AG09309 (cell line): ENCODE results near the gene USP10.

ENCODE experiments used
- DNase-seq: peaks from one replicate; pipeline ENCODE4 v3.0.0-alpha.2; 2010; ENCODE audit warnings: low read depth
- H3K4me3 ChIP-seq: 2 replicates; pipeline ENCODE4 v1.5.1; 2011; ENCODE audit warnings: mild to moderate bottlenecking, low read depth, low read length, moderate library complexity; ENCODE audit not compliant: control insufficient read depth
- CTCF ChIP-seq: IDR thresholded peaks from 2 replicates; pipeline ENCODE4 v1.5.1; 2011; ENCODE audit warnings: mild to moderate bottlenecking, low read depth, low read length, inconsistent platforms; ENCODE audit not compliant: insufficient read depth, control insufficient read depth; ENCODE audit errors: missing control alignments

USP10 gene

GRCh38 chr16:84788920-84789391 is 89.2 kb downstream of the USP10 start:
- TF ChIP-seq CTCF: no peak
- DNase-seq: peak; percentile 94
- H3K4me3 ChIP-seq: no peak overlapping the region

GRCh38 chr16:84789431-84789830 is 89.6 kb downstream of the USP10 start:
- DNase-seq: no peak
- no peak overlapping the region; the same call in 1 of the 2 replicates for H3K4me3 ChIP-seq
- TF ChIP-seq CTCF: no peak

- H3K4me3 ChIP-seq: no peak overlapping the region
- no peak for DNase-seq
- TF ChIP-seq CTCF: no peak
Observed at GRCh38 chr16:84790301-84790700, 90.5 kb downstream of the USP10 start.

- no peak for TF ChIP-seq CTCF
- peak; percentile 72 for DNase-seq
Observed at GRCh38 chr16:84791088-84791487, 91.3 kb downstream of the USP10 start.

GRCh38 chr16:84791501-84791900 is 91.7 kb downstream of the USP10 start:
- TF ChIP-seq CTCF: no peak
- no peak overlapping the region for H3K4me3 ChIP-seq
- peak; percentile 11 for DNase-seq

More at GRCh38 chr16:84791088-84791487, 91.3 kb downstream of the USP10 start:
- no peak overlapping the region for H3K4me3 ChIP-seq

- no peak overlapping the region for H3K4me3 ChIP-seq
- DNase-seq: no peak
- no peak for TF ChIP-seq CTCF
Observed at GRCh38 chr16:84794186-84794585, 94.4 kb downstream of the USP10 start.

- no peak overlapping the region for H3K4me3 ChIP-seq
- DNase-seq: no peak
- TF ChIP-seq CTCF: no peak
Observed at GRCh38 chr16:84794626-84795025, 94.8 kb downstream of the USP10 start.
